WTC11 (cell line): Measurements from ENCODE around the gene LRRC1. TPM values are rescaled to one million over a fixed set of nuclear protein-coding genes. Genes with fewer than 3 reads are reported as not detected.

Experiments used
- ATAC-seq: fragments of 200-7000 bp; cut with Tn5 transposase; 2 replicates; pipeline ENCODE4 v1.10.0; 2021; ENCODE audit warnings: mild to moderate bottlenecking, moderate library complexity
- CTCF ChIA-PET: fragments of 300-600 bp; sonication (Branson Sonifier 250); formaldehyde crosslinking; loops from one replicate; lab custom pipeline; 2021; ENCODE audit warnings: antibody characterized with exemption; lab: Charles Lee
- POLR2A ChIA-PET: fragments of 350-600 bp; sonication (Branson Sonifier 250); formaldehyde crosslinking; loops from one replicate; lab custom pipeline; 2021; ENCODE audit warnings: antibody characterized with exemption; lab: Charles Lee
- DNase-seq: peaks from one replicate; pipeline ENCODE4 v3.0.0; 2021; ENCODE audit warnings: low spot score
- H3K27ac Mint-ChIP-seq: 2 replicates; pipeline ENCODE4 v1.8.0; 2021; ENCODE audit warnings: mixed read lengths
- H3K27me3 Mint-ChIP-seq: 2 replicates; pipeline ENCODE4 v1.8.0; 2021; ENCODE audit warnings: low read depth, mild to moderate bottlenecking, moderate library complexity, mixed read lengths
- H3K36me3 Mint-ChIP-seq: 2 replicates; pipeline ENCODE4 v1.8.0; 2021; ENCODE audit warnings: mixed read lengths
- H3K4me1 Mint-ChIP-seq: 2 replicates; pipeline ENCODE4 v1.8.0; 2022; ENCODE audit warnings: mixed read lengths
- H3K4me3 Mint-ChIP-seq: 2 replicates; pipeline ENCODE4 v1.8.0; 2021; ENCODE audit warnings: mild to moderate bottlenecking, moderate library complexity, mixed read lengths
- H3K9me3 Mint-ChIP-seq: 2 replicates; pipeline ENCODE4 v1.8.0; 2021; ENCODE audit warnings: mixed read lengths
- ARID4B ChIP-seq: sonication (generic); formaldehyde crosslinking; IDR thresholded peaks from 2 replicates; pipeline ENCODE4 v1.8.0; 2023; ENCODE audit warnings: missing genetic modification reagents, mild to moderate bottlenecking, borderline replicate concordance
- CBFB ChIP-seq: sonication (generic); formaldehyde crosslinking; IDR thresholded peaks from 2 replicates; pipeline ENCODE4 v1.8.1; 2022; ENCODE audit warnings: mild to moderate bottlenecking, low read depth, missing genetic modification reagents
- CDX4 ChIP-seq: fragments of 250-450 bp; sonication (Bioruptor Pico); IDR thresholded peaks from 2 replicates; pipeline ENCODE4 v1.9.0; 2021; ENCODE audit warnings: moderate library complexity, mild to moderate bottlenecking, inconsistent platforms, borderline replicate concordance
- E2F4 ChIP-seq: sonication (generic); formaldehyde crosslinking; IDR thresholded peaks from 2 replicates; pipeline ENCODE4 v1.8.1; 2022; ENCODE audit warnings: low read depth, mild to moderate bottlenecking, moderate library complexity, missing genetic modification reagents, borderline replicate concordance
- ELF4 ChIP-seq: sonication (generic); formaldehyde crosslinking; IDR thresholded peaks from 2 replicates; pipeline ENCODE4 v1.8.1; 2022; ENCODE audit warnings: low read depth, mild to moderate bottlenecking, moderate library complexity, missing genetic modification reagents
- ERG ChIP-seq: fragments of 250-450 bp; sonication (Bioruptor Pico); IDR thresholded peaks from 2 replicates; pipeline ENCODE4 v1.8.0; 2021; ENCODE audit warnings: mild to moderate bottlenecking
- HMGXB4 ChIP-seq: sonication (generic); formaldehyde crosslinking; IDR thresholded peaks from 2 replicates; pipeline ENCODE4 v1.8.1; 2023; ENCODE audit warnings: mild to moderate bottlenecking, moderate library complexity, missing genetic modification reagents
- NFYB ChIP-seq: sonication (generic); formaldehyde crosslinking; conservative IDR thresholded peaks from 2 replicates; pipeline ENCODE4 v1.8.0; 2022; ENCODE audit warnings: low read depth, missing genetic modification reagents
- SMAD3 ChIP-seq: sonication (generic); formaldehyde crosslinking; IDR thresholded peaks from 2 replicates; pipeline ENCODE4 v1.8.0; 2022; ENCODE audit warnings: missing genetic modification reagents, mild to moderate bottlenecking, borderline replicate concordance
- ZMAT4 ChIP-seq: fragments of 250-450 bp; sonication (Bioruptor Pico); IDR thresholded peaks from 2 replicates; pipeline ENCODE4 v1.9.0; 2021; ENCODE audit warnings: mild to moderate bottlenecking
- ZNF232 ChIP-seq: sonication (generic); formaldehyde crosslinking; IDR thresholded peaks from 2 replicates; pipeline ENCODE4 v1.8.0; 2022; ENCODE audit warnings: mild to moderate bottlenecking, missing genetic modification reagents
- ZNF396 ChIP-seq: fragments of 250-450 bp; sonication (Bioruptor Pico); IDR thresholded peaks from 2 replicates; pipeline ENCODE4 v1.8.0; 2021; ENCODE audit warnings: mild to moderate bottlenecking, moderate library complexity, borderline replicate concordance
- ZNF532 ChIP-seq: fragments of 250-450 bp; sonication (Bioruptor Pico); IDR thresholded peaks from 2 replicates; pipeline ENCODE4 v1.9.0; 2021; ENCODE audit warnings: mild to moderate bottlenecking, borderline replicate concordance
- ZNF671 ChIP-seq: fragments of 250-450 bp; sonication (Bioruptor Pico); IDR thresholded peaks from 2 replicates; pipeline ENCODE4 v1.8.0; 2021; ENCODE audit warnings: mild to moderate bottlenecking
- total RNA-seq: library from RNA; stranded (reverse); gene quantifications from 3 replicates; pipeline ENCODE4 v1.2.3, GENCODE V29; 2021

LRRC1 gene
- total RNA-seq, 1 experiment from 2014 or later = 12.7 TPM

GRCh38 chr6:53924277-53924676, 129.5 kb downstream of the LRRC1 start:
- DNase-seq (no peak), ATAC-seq (no peak)
- Mint-ChIP-seq H3K27me3 (no peaks in the 10 kb centered on the region), H3K36me3 (peaks cover 21% of the 10 kb centered on the region), H3K4me1 (peaks cover 40% of the 10 kb centered on the region), H3K27ac (no peak overlapping the region), H3K4me3 (no peak overlapping the region), H3K9me3 (peaks cover 14% of the 10 kb centered on the region)
- ChIA-PET CTCF (interaction anchor here (0.6 to 0.7 kb wide), 2 partner anchors 154 to 389 kb away, joined by 3 to 7 read pairs; no protein-coding TSS in a partner anchor), POLR2A (no interaction called here)
- TF ChIP-seq CBFB (CRISPR knock-in tag) (no peak), ELF4 (CRISPR knock-in tag) (no peak), CDX4 (CRISPR knock-in tag) (no peak), HMGXB4 (CRISPR knock-in tag) (no peak)

- Mint-ChIP-seq H3K4me3 (no peak overlapping the region), H3K9me3 (peaks cover 19% of the 10 kb centered on the region), H3K27ac (peak overlapping the region; percentile 3; the same call in 1 of the 2 replicates), H3K4me1 (peaks cover 36% of the 10 kb centered on the region), H3K36me3 (peaks cover 27% of the 10 kb centered on the region), H3K27me3 (no peaks in the 10 kb centered on the region)
- no peak for DNase-seq
- ChIA-PET POLR2A (no interaction called here), CTCF (interaction anchor here (0.6 to 0.7 kb wide), 2 partner anchors 155 to 390 kb away, joined by 3 to 7 read pairs; no protein-coding TSS in a partner anchor)
- no peak for ATAC-seq
- no peak for TF ChIP-seq ERG
- no peak for TF ChIP-seq SMAD3 (CRISPR knock-in tag)
- no peak for TF ChIP-seq NFYB (CRISPR knock-in tag)
- TF ChIP-seq ZNF671 = no peak
- no peak for TF ChIP-seq E2F4
- TF ChIP-seq ARID4B (CRISPR knock-in tag) = no peak
- no peak for TF ChIP-seq ZMAT4 (CRISPR knock-in tag)
- no peak for TF ChIP-seq ZNF396 (CRISPR knock-in tag)
- TF ChIP-seq HMGXB4 (CRISPR knock-in tag) = no peak
- no peak for TF ChIP-seq ZNF232 (CRISPR knock-in tag)
- no peak for TF ChIP-seq ZNF532 (CRISPR knock-in tag)
These were observed 130.1 kb downstream of the LRRC1 start for GRCh38 chr6:53924821-53925422.
